ENCODE data around the gene SLC44A3.

Gene SLC44A3

GRCh38 chr1:94901841-94902240 lies 81.7 kb downstream of the SLC44A3 start:
- 0 out of 2 replicates have a peak, but pooled peaks have one; percentile 20 for TF ChIP-seq ZNF24 (tag by site-specific recombination; IDR thresholded peaks at IDR 0.05)
- no peak for TF ChIP-seq ZNF23 (tag by site-specific recombination; IDR thresholded peaks at IDR 0.05; ENCODE audit: borderline replicate concordance)
- TF ChIP-seq PRDM10 (tag by site-specific recombination; IDR thresholded peaks at IDR 0.05) = no peak
- no peak for TF ChIP-seq ZNF677 (tag by site-specific recombination; IDR thresholded peaks at IDR 0.05)
- TF ChIP-seq ZNF76 (tag by site-specific recombination; IDR thresholded peaks at IDR 0.05; ENCODE audit: borderline replicate concordance, low read depth) = no peak
- TF ChIP-seq GLIS2 (tag by site-specific recombination; IDR thresholded peaks at IDR 0.05) = no peak
- TF ChIP-seq ZBTB8A (tag by site-specific recombination; IDR thresholded peaks at IDR 0.05) = no peak
- no peak for TF ChIP-seq ZNF776 (tag by site-specific recombination; IDR thresholded peaks at IDR 0.05; ENCODE audit: borderline replicate concordance)
- 0 out of 2 replicates have a peak, but pooled peaks have one; percentile 33 for TF ChIP-seq KLF16 (tag by site-specific recombination; IDR thresholded peaks at IDR 0.05)
- no peak for TF ChIP-seq ZFP3 (tag by site-specific recombination; IDR thresholded peaks at IDR 0.05; ENCODE audit: low read depth)
- no peak for TF ChIP-seq ZNF843 (tag by site-specific recombination; IDR thresholded peaks at IDR 0.05)
- no peak for TF ChIP-seq HOXA7 (CRISPR knock-in tag; IDR thresholded peaks at IDR 0.05; ENCODE audit: borderline replicate concordance)
- TF ChIP-seq GLI2 (tag by site-specific recombination; IDR thresholded peaks at IDR 0.05; ENCODE audit: borderline replicate concordance, low read depth) = no peak
- TF ChIP-seq ZNF707 (tag by site-specific recombination; IDR thresholded peaks at IDR 0.05) = no peak
- TF ChIP-seq ZNF121 (tag by site-specific recombination; IDR thresholded peaks at IDR 0.05) = no peak
- TF ChIP-seq ZSCAN4 (tag by site-specific recombination; IDR thresholded peaks at IDR 0.05) = no peak
- TF ChIP-seq SP7 (tag by site-specific recombination; IDR thresholded peaks at IDR 0.05) = peak; percentile 90
- TF ChIP-seq PATZ1 (tag by site-specific recombination; IDR thresholded peaks at IDR 0.05) = peak; percentile 41; the same call in 1 of the 2 replicates
- TF ChIP-seq REST (tag by site-specific recombination; IDR thresholded peaks at IDR 0.05) = no peak
- 0 out of 2 replicates have a peak, but pooled peaks have one; percentile 17 for TF ChIP-seq ZNF600 (tag by site-specific recombination; IDR thresholded peaks at IDR 0.05)
- no peak for TF ChIP-seq ZBTB6 (tag by site-specific recombination; IDR thresholded peaks at IDR 0.05)
- no peak for TF ChIP-seq SP2 (tag by site-specific recombination; IDR thresholded peaks at IDR 0.05)
- no peak overlapping the region for H3K27ac ChIP-seq (ENCODE audit: extremely low read depth, low read depth, low read length)

More at GRCh38 chr1:94901841-94902240, 81.7 kb downstream of the SLC44A3 start:
- Histone ChIP-seq H3K4me1 (ENCODE audit: control insufficient read depth, insufficient read depth, low read length) (peaks cover 4% of the 10 kb centered on the region; the same call in 1 of the 2 replicates), H3K4me3 (ENCODE audit: low read depth, low read length) (no peak overlapping the region), H3K36me3 (ENCODE audit: control insufficient read depth in 2 of 2, insufficient read depth in 1 of 2, low read length in 2 of 2) (peaks cover 20 to 44% of the 10 kb centered on the region in 2 experiments), H3K9me3 (ENCODE audit: control insufficient read depth, insufficient read depth, low read depth, low read length) (no peaks in the 10 kb centered on the region)
- POLR2A ChIA-PET = no interaction called here
- CTCF ChIA-PET = interaction anchor here (0.6 to 3.1 kb wide), 5 partner anchors 9 to 142 kb away, joined by 3 to 17 read pairs (median 5); no protein-coding TSS in a partner anchor
